Activated naive CD8-positive, alpha-beta T cell (primary cell): Measurements from ENCODE around the gene ACSS3.
"Not testable (repeated sequence)": the region's sequence is repeated elsewhere in the genome, so short reads cannot be mapped to it uniquely, and the experiment has no call there.

ENCODE experiments used
- H3K27ac Mint-ChIP-seq: one replicate; pipeline ENCODE4 v1.8.0; 2021; ENCODE audit warnings: mixed read lengths
- H3K27me3 Mint-ChIP-seq: one replicate; pipeline ENCODE4 v1.8.0; 2021; ENCODE audit warnings: mixed read lengths
- H3K36me3 Mint-ChIP-seq: one replicate; pipeline ENCODE4 v1.8.0; 2021; ENCODE audit warnings: mixed read lengths
- H3K4me1 Mint-ChIP-seq: one replicate; pipeline ENCODE4 v1.8.0; 2021; ENCODE audit warnings: low read depth, mixed read lengths
- H3K4me3 Mint-ChIP-seq: one replicate; pipeline ENCODE4 v1.8.0; 2021; ENCODE audit warnings: mild to moderate bottlenecking, mixed read lengths
- H3K9me3 Mint-ChIP-seq: one replicate; pipeline ENCODE4 v1.8.0; 2021; ENCODE audit warnings: low read depth, mixed read lengths

The ACSS3 gene

GRCh38 chr12:81172851-81173250 is 95.0 kb downstream of the ACSS3 start:
- Mint-ChIP-seq H3K27me3 (no peaks in the 10 kb centered on the region), H3K9me3 (peaks cover 7% of the 10 kb centered on the region), H3K4me3 (no peak overlapping the region), H3K4me1 (no peaks in the 10 kb centered on the region), H3K27ac (no peak overlapping the region), H3K36me3 (no peaks in the 10 kb centered on the region)

DNA sequence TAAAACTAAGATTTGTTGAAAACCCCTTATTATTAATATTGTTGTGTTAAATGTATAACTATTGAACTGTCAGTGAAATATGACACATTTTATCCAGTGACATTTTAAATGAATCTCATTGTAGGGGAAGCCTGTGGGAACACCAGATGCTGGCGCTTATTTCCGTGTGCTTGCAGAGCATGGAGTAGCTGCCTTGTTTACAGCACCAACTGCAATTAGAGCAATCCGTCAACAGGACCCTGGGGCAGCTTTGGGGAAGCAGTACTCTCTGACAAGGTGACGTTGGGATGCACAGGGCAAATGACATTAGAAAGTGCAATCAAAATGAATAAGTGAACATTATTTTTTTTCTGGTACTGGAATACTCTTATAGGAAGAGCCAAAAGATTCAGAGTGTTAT is 96.8 kb downstream of the ACSS3 start:
- Mint-ChIP-seq H3K9me3 (peaks cover 7% of the 10 kb centered on the region), H3K27me3 (no peaks in the 10 kb centered on the region), H3K36me3 (no peaks in the 10 kb centered on the region), H3K27ac (no peak overlapping the region), H3K4me3 (no peak overlapping the region), H3K4me1 (no peaks in the 10 kb centered on the region)

- H3K27me3 Mint-ChIP-seq, result no peaks in the 10 kb centered on the region
- no peak overlapping the region for H3K27ac Mint-ChIP-seq
- peaks cover 7% of the 10 kb centered on the region for H3K9me3 Mint-ChIP-seq
- no peaks in the 10 kb centered on the region for H3K36me3 Mint-ChIP-seq
- H3K4me1 Mint-ChIP-seq, result no peaks in the 10 kb centered on the region
- no peak overlapping the region for H3K4me3 Mint-ChIP-seq
These were observed 98.9 kb downstream of the ACSS3 start for GRCh38 chr12:81176796-81177195.

DNA sequence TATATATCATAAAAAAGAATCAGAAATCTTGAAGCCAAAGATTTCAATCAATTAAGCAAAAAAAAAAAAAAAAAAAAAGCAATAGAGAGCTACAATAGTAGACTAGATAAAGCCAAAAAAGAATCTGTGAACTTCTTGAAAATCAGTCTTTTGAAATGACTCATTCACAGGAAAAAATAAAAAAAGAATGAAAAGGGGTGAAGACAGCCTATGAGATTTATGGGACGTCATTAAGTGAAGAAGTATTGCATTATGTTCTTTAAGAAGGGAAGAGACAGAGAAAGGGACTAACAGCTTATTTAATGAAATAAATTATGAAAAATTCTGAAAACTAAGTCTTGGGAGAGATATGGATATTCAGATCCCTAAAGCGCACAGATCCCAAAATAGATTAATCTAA is 103.8 kb downstream of the ACSS3 start:
- Mint-ChIP-seq H3K4me3 (no peak overlapping the region), H3K27me3 (no peaks in the 10 kb centered on the region), H3K27ac (no peak overlapping the region)

DNA sequence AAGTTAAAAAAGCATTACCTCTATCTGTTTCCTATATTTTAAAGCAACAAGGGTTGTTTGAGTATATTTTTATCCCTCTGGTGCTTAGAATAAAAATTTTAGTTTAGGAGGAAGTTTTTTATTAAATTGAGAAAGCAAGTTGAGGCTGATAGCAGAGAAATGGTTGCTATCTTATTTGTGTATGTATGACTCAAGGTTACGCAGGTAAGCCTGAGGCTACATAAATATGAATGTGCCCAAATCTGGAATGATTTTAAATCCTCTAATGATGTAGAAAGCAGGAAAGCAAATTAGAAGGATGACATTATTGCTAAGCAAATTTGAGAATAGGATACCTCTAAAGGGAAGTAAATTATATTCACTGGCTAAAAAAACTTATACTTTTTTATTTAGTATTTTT is 109.8 kb downstream of the ACSS3 start:
- Mint-ChIP-seq H3K27me3 (no peaks in the 10 kb centered on the region), H3K9me3 (peaks cover 26% of the 10 kb centered on the region), H3K27ac (no peak overlapping the region), H3K36me3 (no peaks in the 10 kb centered on the region), H3K4me3 (no peak overlapping the region), H3K4me1 (no peaks in the 10 kb centered on the region)

More for the DNA sequence above, 103.8 kb downstream of the ACSS3 start:
- Mint-ChIP-seq H3K9me3 (peaks cover 21% of the 10 kb centered on the region), H3K4me1 (no peaks in the 10 kb centered on the region), H3K36me3 (no peaks in the 10 kb centered on the region)

DNA sequence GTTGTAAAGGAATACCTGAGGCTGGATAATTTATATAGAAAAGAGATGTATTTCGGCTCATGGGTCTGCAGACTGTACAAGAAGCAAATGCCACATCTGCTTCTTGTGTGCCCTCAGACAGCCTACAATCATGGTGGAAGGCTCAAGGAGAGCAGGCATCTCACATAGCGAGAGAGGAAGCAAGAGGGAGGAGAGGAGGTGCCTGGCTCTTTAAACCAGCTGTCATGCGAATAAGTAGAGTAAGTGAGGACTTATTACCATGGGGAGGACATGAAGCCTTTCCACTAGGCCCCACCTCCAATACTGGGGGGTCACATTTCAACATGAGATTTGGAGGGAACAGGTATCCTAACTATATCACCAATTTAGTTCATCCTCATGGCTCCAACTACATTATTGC is 118.7 kb downstream of the ACSS3 start:
- Mint-ChIP-seq H3K4me3 (no peak overlapping the region), H3K36me3 (no peaks in the 10 kb centered on the region), H3K9me3 (peaks cover 8% of the 10 kb centered on the region), H3K27me3 (no peaks in the 10 kb centered on the region), H3K27ac (no peak overlapping the region), H3K4me1 (no peaks in the 10 kb centered on the region)

- H3K4me3 Mint-ChIP-seq, result not testable (repeated sequence)
These were observed 122.7 kb downstream of the ACSS3 start for GRCh38 chr12:81200561-81200960.

GRCh38 chr12:81203671-81204204 is 125.9 kb downstream of the ACSS3 start:
- H3K27ac Mint-ChIP-seq, result no peak overlapping the region
- H3K4me3 Mint-ChIP-seq, result no peak overlapping the region
- peaks cover 5% of the 10 kb centered on the region for H3K9me3 Mint-ChIP-seq
- H3K36me3 Mint-ChIP-seq, result no peaks in the 10 kb centered on the region
- H3K27me3 Mint-ChIP-seq, result no peaks in the 10 kb centered on the region
- H3K4me1 Mint-ChIP-seq, result no peaks in the 10 kb centered on the region

More at GRCh38 chr12:81200561-81200960, 122.7 kb downstream of the ACSS3 start:
- H3K9me3 Mint-ChIP-seq, H3K27ac Mint-ChIP-seq, H3K27me3 Mint-ChIP-seq, H3K36me3 Mint-ChIP-seq, H3K4me1 Mint-ChIP-seq: not testable (repeated sequence)

DNA sequence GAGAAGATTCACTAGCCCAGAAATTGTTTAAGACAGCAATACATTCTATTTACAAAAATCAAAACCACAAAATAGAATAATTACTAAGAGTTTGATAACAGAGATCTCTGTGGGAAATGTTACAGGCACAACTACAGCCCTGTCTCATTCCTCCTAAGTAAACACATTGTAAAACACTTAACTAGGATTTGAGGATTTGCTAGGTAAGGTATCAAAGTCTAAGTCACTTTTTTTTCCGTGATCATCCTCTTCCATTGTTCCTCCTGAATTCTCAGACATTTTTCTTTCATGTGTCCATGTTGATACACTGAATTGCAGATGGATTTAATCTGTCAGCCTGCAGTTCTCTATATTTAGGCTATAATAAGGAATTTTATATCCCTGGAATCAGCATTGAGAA is 127.5 kb downstream of the ACSS3 start:
- Mint-ChIP-seq H3K36me3 (no peaks in the 10 kb centered on the region), H3K4me3 (no peak overlapping the region), H3K4me1 (no peaks in the 10 kb centered on the region), H3K9me3 (peaks cover 5% of the 10 kb centered on the region), H3K27me3 (no peaks in the 10 kb centered on the region), H3K27ac (no peak overlapping the region)

GRCh38 chr12:81206429-81206828 is 128.6 kb downstream of the ACSS3 start:
- Mint-ChIP-seq H3K27ac (no peak overlapping the region), H3K36me3 (no peaks in the 10 kb centered on the region), H3K4me3 (no peak overlapping the region), H3K4me1 (no peaks in the 10 kb centered on the region), H3K27me3 (no peaks in the 10 kb centered on the region), H3K9me3 (peaks cover 5% of the 10 kb centered on the region)

DNA sequence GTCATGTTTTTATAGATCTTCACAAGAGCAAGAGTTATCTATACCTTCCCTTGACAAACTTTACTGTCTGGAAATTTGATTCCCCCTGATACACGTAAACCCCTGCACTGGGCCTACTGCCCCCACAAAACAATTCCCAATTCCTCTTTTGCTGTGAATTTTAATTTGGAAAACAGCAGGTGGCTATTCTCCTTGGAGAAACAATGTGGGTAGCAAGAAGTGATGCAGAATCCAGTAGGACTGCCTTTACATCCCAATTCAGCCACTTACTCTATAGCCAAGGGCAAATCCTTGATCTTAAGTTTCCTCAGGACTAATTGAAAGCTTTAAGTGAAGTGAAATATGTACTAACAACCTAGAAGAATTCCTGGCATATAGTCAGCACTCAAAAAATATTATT is 129.3 kb downstream of the ACSS3 start:
- H3K36me3 Mint-ChIP-seq, result no peaks in the 10 kb centered on the region
- peaks cover 9% of the 10 kb centered on the region for H3K9me3 Mint-ChIP-seq
- H3K4me3 Mint-ChIP-seq, result no peak overlapping the region
- no peaks in the 10 kb centered on the region for H3K27me3 Mint-ChIP-seq
- no peak overlapping the region for H3K27ac Mint-ChIP-seq
- H3K4me1 Mint-ChIP-seq, result no peaks in the 10 kb centered on the region

GRCh38 chr12:81207664-81208063 is 129.8 kb downstream of the ACSS3 start:
- Mint-ChIP-seq H3K27ac (no peak overlapping the region), H3K4me3 (no peak overlapping the region), H3K4me1 (no peaks in the 10 kb centered on the region), H3K27me3 (no peaks in the 10 kb centered on the region), H3K9me3 (peaks cover 9% of the 10 kb centered on the region), H3K36me3 (no peaks in the 10 kb centered on the region)

DNA sequence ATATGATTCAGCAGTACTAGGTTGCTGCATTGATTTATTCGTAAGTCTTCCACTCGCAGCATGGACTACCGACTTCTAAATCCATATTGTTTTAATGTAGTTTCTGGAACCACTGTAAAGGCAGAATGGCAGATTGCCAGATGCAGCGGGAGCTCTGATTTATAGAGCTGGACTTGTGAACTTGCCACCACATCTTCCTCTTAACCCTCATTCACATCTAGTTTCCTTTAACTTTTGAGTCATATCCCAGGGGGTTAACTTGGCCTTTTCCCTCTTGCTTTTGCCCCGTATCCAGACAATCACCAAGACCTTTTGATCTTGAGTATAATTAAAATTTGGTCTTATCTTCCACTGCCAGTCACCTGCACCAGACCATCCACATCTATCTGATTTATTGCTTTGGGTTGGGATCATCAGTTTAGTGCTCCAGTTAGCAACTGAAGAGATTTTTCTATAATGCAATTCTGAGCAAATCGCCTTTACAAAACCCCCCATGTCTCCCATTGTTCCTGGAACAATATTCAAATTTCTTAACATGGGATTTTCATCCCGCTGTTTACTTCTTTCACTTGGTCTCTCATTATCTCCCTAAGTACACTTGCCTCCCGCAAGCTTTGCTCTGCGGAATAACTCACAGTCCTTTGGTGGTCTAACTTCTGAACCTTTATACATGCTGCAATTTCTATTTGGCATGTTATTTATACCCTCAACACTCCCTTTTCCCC is 130.5 kb downstream of the ACSS3 start:
- H3K27ac Mint-ChIP-seq, result no peak overlapping the region
- H3K36me3 Mint-ChIP-seq, result no peaks in the 10 kb centered on the region
- H3K9me3 Mint-ChIP-seq, result peaks cover 9% of the 10 kb centered on the region
- H3K4me3 Mint-ChIP-seq, result no peak overlapping the region
- no peaks in the 10 kb centered on the region for H3K4me1 Mint-ChIP-seq
- no peaks in the 10 kb centered on the region for H3K27me3 Mint-ChIP-seq

GRCh38 chr12:81209012-81209411 is 131.1 kb downstream of the ACSS3 start:
- Mint-ChIP-seq H3K36me3 (no peaks in the 10 kb centered on the region), H3K9me3 (peaks cover 9% of the 10 kb centered on the region), H3K27ac (no peak overlapping the region), H3K4me1 (no peaks in the 10 kb centered on the region), H3K4me3 (no peak overlapping the region), H3K27me3 (no peaks in the 10 kb centered on the region)

GRCh38 chr12:81209772-81210225 is 131.9 kb downstream of the ACSS3 start:
- not testable (repeated sequence) for H3K4me1 Mint-ChIP-seq, H3K27me3 Mint-ChIP-seq, H3K27ac Mint-ChIP-seq, H3K36me3 Mint-ChIP-seq, H3K9me3 Mint-ChIP-seq, H3K4me3 Mint-ChIP-seq

GRCh38 chr12:81211306-81211705 is 133.4 kb downstream of the ACSS3 start:
- Mint-ChIP-seq H3K27me3 (no peaks in the 10 kb centered on the region), H3K4me1 (no peaks in the 10 kb centered on the region), H3K4me3 (no peak overlapping the region), H3K27ac (no peak overlapping the region), H3K36me3 (no peaks in the 10 kb centered on the region), H3K9me3 (peaks cover 9% of the 10 kb centered on the region)
